Measurements from ENCODE around the gene PRKAR2A. TPM values are rescaled to one million over a fixed set of nuclear protein-coding genes. Genes with fewer than 3 reads are reported as not detected.
"Not testable (repeated sequence)": the region's sequence is repeated elsewhere in the genome, so short reads cannot be mapped to it uniquely, and the experiment has no call there.

PRKAR2A gene
- total RNA-seq, 1 experiment from 2014 or later: 51.5 TPM

- H2AFZ ChIP-seq (ENCODE audit: low read length): no peak overlapping the region
- no peaks in the 10 kb centered on the region for H3K9me2 ChIP-seq (replicated peaks; ENCODE audit: insufficient read depth, low read length)
- DNase-seq: no peak
- H3K27me3 ChIP-seq (ENCODE audit: low read length): no peaks in the 10 kb centered on the region
- H3K4me3 ChIP-seq (ENCODE audit: low read length): no peak overlapping the region
- H3K4me1 ChIP-seq (ENCODE audit: low read length): no peaks in the 10 kb centered on the region
- H3K27ac ChIP-seq (ENCODE audit: low read length): no peak overlapping the region
- no peak overlapping the region for H3K4me2 ChIP-seq (ENCODE audit: low read depth, low read length, poor library complexity, severe bottlenecking)
- H3K9ac ChIP-seq (ENCODE audit: low read length): no peak overlapping the region
- H3K79me2 ChIP-seq (ENCODE audit: low read length): no peaks in the 10 kb centered on the region
- H4K20me1 ChIP-seq (ENCODE audit: insufficient read depth, low read depth, low read length): no peaks in the 10 kb centered on the region
- no peaks in the 10 kb centered on the region for H3K9me3 ChIP-seq (ENCODE audit: low read length)
- no peaks in the 10 kb centered on the region for H3K36me3 ChIP-seq (ENCODE audit: insufficient read depth, low read length)
Measured at GRCh38 chr3:48727511-48727910, 120.2 kb downstream of the PRKAR2A start.

GRCh38 chr3:48725185-48725855, 122.4 kb downstream of the PRKAR2A start:
- H3K4me2 ChIP-seq (ENCODE audit: low read depth, low read length, poor library complexity, severe bottlenecking); H3K9me3 ChIP-seq (ENCODE audit: low read length); H3K4me1 ChIP-seq (ENCODE audit: low read length); DNase-seq; H3K27ac ChIP-seq (ENCODE audit: low read length); H3K9ac ChIP-seq (ENCODE audit: low read length); H3K27me3 ChIP-seq (ENCODE audit: low read length); H2AFZ ChIP-seq (ENCODE audit: low read length); H4K20me1 ChIP-seq (ENCODE audit: insufficient read depth, low read depth, low read length); H3K79me2 ChIP-seq (ENCODE audit: low read length); H3K4me3 ChIP-seq (ENCODE audit: low read length); H3K9me2 ChIP-seq (replicated peaks; ENCODE audit: insufficient read depth, low read length); H3K36me3 ChIP-seq (ENCODE audit: insufficient read depth, low read length): not testable (repeated sequence)

GRCh38 chr3:48723725-48724124, 123.9 kb downstream of the PRKAR2A start:
- Histone ChIP-seq H3K9ac (ENCODE audit: low read length) (no peak overlapping the region), H3K9me3 (ENCODE audit: low read length) (no peaks in the 10 kb centered on the region), H3K27ac (ENCODE audit: low read length) (no peak overlapping the region), H3K4me1 (ENCODE audit: low read length) (peaks cover 2% of the 10 kb centered on the region; the same call in 1 of the 2 replicates), H3K36me3 (ENCODE audit: insufficient read depth, low read length) (no peaks in the 10 kb centered on the region), H3K79me2 (ENCODE audit: low read length) (no peaks in the 10 kb centered on the region), H4K20me1 (ENCODE audit: insufficient read depth, low read depth, low read length) (no peaks in the 10 kb centered on the region), H3K27me3 (ENCODE audit: low read length) (no peaks in the 10 kb centered on the region), H3K4me3 (ENCODE audit: low read length) (no peak overlapping the region), H3K4me2 (ENCODE audit: low read depth, low read length, poor library complexity, severe bottlenecking) (no peak overlapping the region), H3K9me2 (replicated peaks; ENCODE audit: insufficient read depth, low read length) (no peaks in the 10 kb centered on the region), H2AFZ (ENCODE audit: low read length) (no peak overlapping the region)
- no peak for DNase-seq

- DNase-seq; H3K79me2 ChIP-seq (ENCODE audit: low read length); H3K4me1 ChIP-seq (ENCODE audit: low read length); H3K9ac ChIP-seq (ENCODE audit: low read length); H4K20me1 ChIP-seq (ENCODE audit: insufficient read depth, low read depth, low read length); H3K27me3 ChIP-seq (ENCODE audit: low read length); H3K4me3 ChIP-seq (ENCODE audit: low read length); H2AFZ ChIP-seq (ENCODE audit: low read length); H3K36me3 ChIP-seq (ENCODE audit: insufficient read depth, low read length); H3K27ac ChIP-seq (ENCODE audit: low read length); H3K4me2 ChIP-seq (ENCODE audit: low read depth, low read length, poor library complexity, severe bottlenecking); H3K9me3 ChIP-seq (ENCODE audit: low read length); H3K9me2 ChIP-seq (replicated peaks; ENCODE audit: insufficient read depth, low read length): not testable (repeated sequence)
Measured at GRCh38 chr3:48723293-48723692, 124.4 kb downstream of the PRKAR2A start.

- Histone ChIP-seq H2AFZ (ENCODE audit: low read length) (peak within 1 kb of the TSS; percentile 85), H4K20me1 (ENCODE audit: insufficient read depth, low read depth, low read length) (peaks cover 17% of the 10 kb centered on the region; the same call in 1 of the 2 replicates), H3K9me3 (ENCODE audit: low read length) (no peaks in the 10 kb centered on the region), H3K79me2 (ENCODE audit: low read length) (peaks cover 48% of the 10 kb centered on the region), H3K36me3 (ENCODE audit: insufficient read depth, low read length) (peaks cover 17% of the 10 kb centered on the region; the same call in 1 of the 2 replicates), H3K27ac (ENCODE audit: low read length) (peak within 1 kb of the TSS; percentile 76), H3K9ac (ENCODE audit: low read length) (peak within 1 kb of the TSS; percentile 97), H3K9me2 (replicated peaks; ENCODE audit: insufficient read depth, low read length) (no peaks in the 10 kb centered on the region), H3K4me3 (ENCODE audit: low read length) (peak within 1 kb of the TSS; percentile 78), H3K4me1 (ENCODE audit: low read length) (peaks cover 21% of the 10 kb centered on the region), H3K4me2 (ENCODE audit: low read depth, low read length, poor library complexity, severe bottlenecking) (peak within 1 kb of the TSS; percentile 71), H3K27me3 (ENCODE audit: low read length) (no peaks in the 10 kb centered on the region)
- DNase-seq: peak; percentile 100
Measured at GRCh38 chr3:48716982-48717746, 130.5 kb downstream of the PRKAR2A start, which contains the start of gene IP6K2. IP6K2 (minus strand) TSS chr3:48717221; CDS start chr3:48695291, 21,930 bp downstream.

GRCh38 chr3:48716508-48716981, 131.1 kb downstream of the PRKAR2A start:
- DNase-seq: peak; percentile 77
- Histone ChIP-seq H3K9ac (ENCODE audit: low read length) (peak overlapping the region; percentile 97), H3K79me2 (ENCODE audit: low read length) (peaks cover 53% of the 10 kb centered on the region), H2AFZ (ENCODE audit: low read length) (no peak overlapping the region), H3K27ac (ENCODE audit: low read length) (peak overlapping the region; percentile 76), H3K27me3 (ENCODE audit: low read length) (no peaks in the 10 kb centered on the region), H3K36me3 (ENCODE audit: insufficient read depth, low read length) (peaks cover 21% of the 10 kb centered on the region), H3K4me2 (ENCODE audit: low read depth, low read length, poor library complexity, severe bottlenecking) (peak overlapping the region; percentile 71), H3K9me2 (replicated peaks; ENCODE audit: insufficient read depth, low read length) (no peaks in the 10 kb centered on the region), H4K20me1 (ENCODE audit: insufficient read depth, low read depth, low read length) (peaks cover 22% of the 10 kb centered on the region; the same call in 1 of the 2 replicates), H3K4me3 (ENCODE audit: low read length) (peak overlapping the region; percentile 78), H3K9me3 (ENCODE audit: low read length) (no peaks in the 10 kb centered on the region), H3K4me1 (ENCODE audit: low read length) (peaks cover 21% of the 10 kb centered on the region)

- Histone ChIP-seq H3K79me2 (ENCODE audit: low read length) (peaks cover 66% of the 10 kb centered on the region), H3K9ac (ENCODE audit: low read length) (peak overlapping the region; percentile 97), H3K9me3 (ENCODE audit: low read length) (no peaks in the 10 kb centered on the region), H3K4me1 (ENCODE audit: low read length) (peaks cover 18% of the 10 kb centered on the region), H3K27ac (ENCODE audit: low read length) (peak overlapping the region; percentile 76), H3K4me2 (ENCODE audit: low read depth, low read length, poor library complexity, severe bottlenecking) (peak overlapping the region; percentile 71), H3K4me3 (ENCODE audit: low read length) (peak overlapping the region; percentile 78), H3K36me3 (ENCODE audit: insufficient read depth, low read length) (peaks cover 27% of the 10 kb centered on the region), H3K27me3 (ENCODE audit: low read length) (no peaks in the 10 kb centered on the region), H4K20me1 (ENCODE audit: insufficient read depth, low read depth, low read length) (peaks cover 28% of the 10 kb centered on the region; the same call in 1 of the 2 replicates), H3K9me2 (replicated peaks; ENCODE audit: insufficient read depth, low read length) (no peaks in the 10 kb centered on the region), H2AFZ (ENCODE audit: low read length) (no peak overlapping the region)
- DNase-seq: no peak
Measured at GRCh38 chr3:48715174-48715800, 132.4 kb downstream of the PRKAR2A start.

GRCh38 chr3:48711727-48712126, 135.9 kb downstream of the PRKAR2A start:
- Histone ChIP-seq H3K79me2 (ENCODE audit: low read length) (peaks cover 96% of the 10 kb centered on the region), H3K4me1 (ENCODE audit: low read length) (peaks cover 13% of the 10 kb centered on the region), H3K4me3 (ENCODE audit: low read length) (no peak overlapping the region), H3K9ac (ENCODE audit: low read length) (no peak overlapping the region), H3K4me2 (ENCODE audit: low read depth, low read length, poor library complexity, severe bottlenecking) (no peak overlapping the region), H4K20me1 (ENCODE audit: insufficient read depth, low read depth, low read length) (peaks cover 46% of the 10 kb centered on the region), H3K27ac (ENCODE audit: low read length) (no peak overlapping the region), H2AFZ (ENCODE audit: low read length) (no peak overlapping the region), H3K36me3 (ENCODE audit: insufficient read depth, low read length) (peaks cover 46% of the 10 kb centered on the region), H3K27me3 (ENCODE audit: low read length) (no peaks in the 10 kb centered on the region), H3K9me3 (ENCODE audit: low read length) (no peaks in the 10 kb centered on the region), H3K9me2 (replicated peaks; ENCODE audit: insufficient read depth, low read length) (no peaks in the 10 kb centered on the region)
- DNase-seq: no peak

Data from Karpas-422 (cell line).